Right renal pelvis (tissue), 4 donors: ENCODE measurements around the gene KLHL25. TPM values are rescaled to one million over a fixed set of nuclear protein-coding genes. Genes with fewer than 3 reads are reported as not detected.

Experiments
- DNase-seq, 4 donors: peaks; one replicate each; pipeline ENCODE4 v3.0.0-alpha.2; 2013; ENCODE audit warnings: low read depth in 4 of 4, low spot score in 3 of 4, missing footprints in 1 of 4
- polyA plus RNA-seq, 4 donors: library from polyadenylated mRNA; unstranded; fragments of 120-200 nt; gene quantifications; one replicate each; pipeline ENCODE4 v1.2.1, GENCODE V29; 2013; ENCODE audit not compliant: insufficient read length in 4 of 4

The KLHL25 gene
- polyA plus RNA-seq, 4 donors, result 10.2 to 14.8 (median 10.4) TPM

- no peak for DNase-seq
Observed at GRCh38 chr15:85750319-85751290, 44.1 kb downstream of the KLHL25 start.

DNA sequence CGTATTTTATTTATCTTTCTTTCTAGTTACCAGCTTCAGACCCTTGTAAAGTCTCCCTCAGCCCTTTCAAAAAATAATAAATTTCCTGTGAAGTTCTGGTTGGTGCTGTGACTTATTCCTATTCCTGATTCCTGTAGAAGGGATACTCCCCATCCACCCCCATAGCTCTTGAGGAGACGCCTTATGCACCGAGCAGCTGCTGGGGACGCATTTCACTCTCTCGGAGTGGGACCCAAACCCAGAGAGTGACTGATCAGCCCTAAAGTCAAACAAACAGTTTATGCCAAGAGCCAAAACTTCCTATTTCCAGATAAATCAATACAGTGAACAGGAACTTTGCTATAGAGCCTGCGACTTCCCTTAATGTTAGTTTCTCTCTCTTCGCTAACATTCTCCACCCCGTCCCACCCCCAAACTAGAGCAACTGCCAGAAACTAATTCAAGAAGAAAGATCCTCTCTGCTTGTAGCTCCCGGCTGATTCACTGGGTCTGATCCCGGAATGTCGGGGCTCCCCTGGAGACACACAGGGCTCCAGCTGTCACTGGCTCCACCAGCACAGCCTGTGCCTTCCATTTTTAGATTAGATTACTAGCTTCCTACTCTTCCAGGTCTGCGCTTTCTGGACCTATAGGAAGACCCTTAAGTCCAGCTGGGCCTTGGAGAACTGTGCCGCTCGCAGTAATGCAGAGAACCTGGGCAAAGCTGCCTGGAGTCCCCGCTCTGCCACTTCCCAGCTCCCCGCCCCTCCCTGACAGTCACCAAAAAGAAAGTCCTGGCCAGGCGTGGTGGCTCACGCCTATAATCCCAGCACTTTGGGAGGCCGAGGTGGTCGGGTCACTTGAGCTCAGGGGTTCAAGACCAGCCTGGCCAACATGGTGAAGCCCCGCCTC, 45.2 kb downstream of the KLHL25 start:
- no peak for DNase-seq

DNA sequence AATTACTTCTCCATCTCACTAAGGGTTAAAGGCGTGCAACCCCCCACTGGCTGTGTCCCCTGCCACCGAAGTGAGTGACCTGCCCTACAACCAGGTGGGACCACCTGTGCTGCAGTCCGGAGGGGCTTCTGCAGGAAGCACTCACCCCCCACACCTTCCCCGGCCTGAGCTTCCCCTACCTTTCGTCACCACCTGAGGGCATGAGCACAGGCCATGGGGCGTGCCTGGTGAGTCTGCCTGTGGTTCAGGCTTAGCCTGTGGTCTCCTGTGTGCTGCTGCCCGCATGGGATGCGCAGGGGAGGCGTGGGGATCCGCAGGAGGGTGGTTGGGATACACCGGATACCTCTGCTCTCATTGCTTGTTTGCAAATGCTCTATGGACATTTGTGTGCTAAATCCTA, 46.0 kb downstream of the KLHL25 start:
- no peak for DNase-seq

DNA sequence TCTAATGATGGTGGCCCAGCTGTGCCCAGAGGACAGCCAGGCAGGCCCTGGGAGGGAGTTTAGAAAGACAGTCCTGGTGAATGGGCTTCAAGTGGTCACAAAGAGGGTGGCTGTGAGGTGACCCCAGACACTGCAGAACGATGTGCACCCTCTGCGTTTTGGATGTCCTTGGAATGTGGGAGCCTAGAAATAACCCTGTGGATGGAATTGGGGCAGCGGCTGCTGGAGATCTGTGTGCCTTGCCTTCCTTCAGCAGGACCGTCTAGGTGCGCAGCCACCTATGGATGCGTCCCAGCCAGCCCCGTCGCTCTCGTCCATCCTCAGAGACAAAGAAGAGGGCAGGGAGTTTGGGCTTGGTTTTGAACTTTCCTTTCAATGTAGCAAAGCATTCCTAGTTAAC, 46.5 kb downstream of the KLHL25 start:
- DNase-seq, result no peak

DNA sequence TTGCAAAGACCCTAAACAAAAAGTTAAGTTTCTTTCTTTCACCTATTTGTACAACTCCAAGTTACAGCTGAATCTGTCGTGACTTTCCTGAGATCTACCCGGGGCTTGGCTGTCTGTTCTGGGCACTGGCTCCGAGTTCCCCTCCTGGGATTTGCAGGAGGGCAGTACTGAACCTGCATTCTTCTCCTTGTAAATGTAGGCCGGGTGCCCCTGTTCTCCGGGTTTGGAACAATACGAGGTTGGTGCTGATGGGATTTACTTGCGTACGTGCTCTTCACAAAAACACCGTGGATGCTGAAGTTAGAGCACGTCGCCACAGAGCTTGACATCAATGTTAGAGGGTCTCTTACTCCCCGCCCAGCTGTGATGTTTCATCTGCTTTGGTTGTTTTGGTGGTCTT, 48.1 kb downstream of the KLHL25 start:
- DNase-seq, result no peak

DNA sequence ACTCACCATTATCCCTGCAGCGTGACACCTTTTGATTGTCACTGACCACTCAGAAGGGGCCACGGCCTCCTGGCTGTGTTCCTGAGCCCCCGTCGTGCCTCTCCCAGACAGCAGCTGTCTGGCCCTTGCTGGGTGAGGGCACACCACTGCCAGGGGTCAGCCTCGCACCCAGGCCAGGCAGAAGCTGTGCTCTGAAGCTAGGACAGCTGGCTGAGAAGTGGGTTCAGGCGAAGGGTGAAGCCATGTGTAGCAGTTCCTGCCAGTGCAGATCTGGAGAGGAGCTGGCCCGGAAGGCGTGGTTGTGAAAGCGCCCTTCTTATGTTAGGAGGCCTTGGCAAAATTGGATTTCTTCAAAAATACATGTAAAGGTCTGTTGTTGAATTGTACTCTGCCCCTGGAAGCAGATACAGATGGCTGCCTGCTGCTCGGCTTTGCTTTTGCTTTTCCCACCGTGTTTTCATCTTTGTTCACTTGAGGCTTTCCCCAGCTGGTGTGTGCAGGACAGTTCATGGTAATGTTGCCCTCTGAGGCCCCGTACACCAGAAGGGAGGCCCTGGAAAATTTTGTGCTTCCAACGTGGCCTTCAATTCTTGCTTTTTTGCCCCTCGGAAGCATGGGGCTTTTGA, 49.1 kb downstream of the KLHL25 start:
- DNase-seq, result no peak

GRCh38 chr15:85745023-85745422, 49.7 kb downstream of the KLHL25 start:
- no peak for DNase-seq

DNA sequence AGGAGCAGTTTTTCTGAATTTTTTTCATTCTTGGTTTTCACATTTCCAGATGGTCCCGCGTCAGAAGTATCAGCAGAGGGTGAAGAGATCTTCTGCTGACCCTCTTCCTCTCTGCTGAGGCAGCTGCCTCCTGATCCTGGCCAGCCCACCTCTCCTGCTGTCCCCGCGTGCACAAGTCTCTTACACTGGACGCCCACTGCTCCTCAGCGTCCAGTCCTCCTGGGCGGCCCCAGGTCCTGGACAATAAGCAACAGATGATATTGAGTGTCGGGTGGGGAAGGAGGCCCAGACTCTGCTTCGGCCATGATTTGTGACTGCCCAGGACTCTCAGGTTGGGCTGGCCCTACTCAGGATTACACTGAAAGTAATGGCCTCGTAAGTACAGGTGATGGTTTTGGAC, 50.1 kb downstream of the KLHL25 start:
- no peak for DNase-seq

- DNase-seq, result no peak
Observed at GRCh38 chr15:85743392-85744055, 51.2 kb downstream of the KLHL25 start.

DNA sequence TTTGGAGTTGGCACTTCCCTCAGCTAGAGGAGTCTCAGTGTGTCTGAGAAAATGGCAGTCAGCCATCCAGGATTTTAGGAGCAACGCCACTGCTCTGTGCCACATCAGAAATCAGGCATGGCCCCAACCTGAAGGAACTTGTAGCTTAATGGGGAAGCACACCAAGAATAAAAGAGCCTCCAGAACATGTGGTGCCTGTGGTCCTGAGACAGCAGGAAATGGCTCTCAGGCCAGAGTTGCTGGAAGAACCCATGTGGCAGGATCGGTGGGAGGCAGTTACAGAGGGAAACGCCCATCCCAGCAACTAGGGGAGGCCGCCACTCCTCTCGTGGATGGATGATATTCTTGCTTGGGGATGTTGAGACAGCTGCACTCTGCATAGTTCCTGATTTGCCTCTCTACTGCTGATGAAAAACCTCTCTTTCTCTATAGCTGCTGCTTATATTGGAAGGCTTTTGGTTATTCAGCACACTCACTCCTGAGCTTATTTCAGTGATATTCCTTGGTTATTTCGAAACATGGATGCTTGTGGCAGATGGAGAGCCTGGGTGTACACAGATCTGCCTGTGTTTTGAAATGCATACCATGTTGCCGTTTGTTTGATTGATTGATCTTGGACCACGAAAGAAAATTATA, 52.4 kb downstream of the KLHL25 start:
- no peak for DNase-seq

DNA sequence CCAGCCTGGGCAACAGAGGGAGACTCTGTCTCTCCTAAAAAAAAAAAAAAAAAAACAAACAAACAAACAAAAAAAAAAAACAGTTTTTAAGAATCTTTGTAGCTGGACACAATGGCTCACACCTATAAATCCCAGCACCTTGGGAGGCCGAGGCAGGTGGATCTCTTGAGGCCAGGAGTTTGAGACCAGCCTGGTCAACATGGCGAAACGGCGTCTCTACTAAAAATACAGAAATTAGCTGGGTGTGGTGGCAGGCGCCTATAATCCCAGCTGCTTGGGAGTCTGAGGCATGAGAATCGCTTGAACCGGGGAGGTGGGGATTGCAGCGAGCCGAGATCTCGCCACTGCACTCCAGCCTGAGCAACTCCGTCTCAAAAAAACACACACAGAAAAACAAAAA, 53.1 kb downstream of the KLHL25 start:
- no peak for DNase-seq

GRCh38 chr15:85741021-85741421, 53.7 kb downstream of the KLHL25 start:
- DNase-seq, result no peak

DNA sequence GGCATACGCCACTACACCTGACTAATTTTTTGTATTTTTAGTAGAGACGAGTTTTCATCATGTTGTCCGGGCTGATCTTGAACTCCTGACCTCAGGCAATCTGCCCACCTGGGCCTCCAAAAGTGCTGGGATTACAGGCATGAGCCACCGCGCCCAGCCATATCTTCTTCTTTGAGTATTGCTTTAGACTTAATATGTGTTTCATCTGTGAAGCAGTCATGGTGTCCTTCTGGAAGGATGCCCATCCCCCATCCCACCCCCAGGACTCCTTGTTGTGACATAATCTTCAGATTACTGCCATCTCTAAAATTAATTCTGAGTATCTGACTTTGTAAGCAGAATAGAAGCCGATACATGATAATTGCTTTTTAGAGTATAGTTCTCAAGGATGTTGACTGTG, 57.7 kb downstream of the KLHL25 start:
- no peak for DNase-seq

DNA sequence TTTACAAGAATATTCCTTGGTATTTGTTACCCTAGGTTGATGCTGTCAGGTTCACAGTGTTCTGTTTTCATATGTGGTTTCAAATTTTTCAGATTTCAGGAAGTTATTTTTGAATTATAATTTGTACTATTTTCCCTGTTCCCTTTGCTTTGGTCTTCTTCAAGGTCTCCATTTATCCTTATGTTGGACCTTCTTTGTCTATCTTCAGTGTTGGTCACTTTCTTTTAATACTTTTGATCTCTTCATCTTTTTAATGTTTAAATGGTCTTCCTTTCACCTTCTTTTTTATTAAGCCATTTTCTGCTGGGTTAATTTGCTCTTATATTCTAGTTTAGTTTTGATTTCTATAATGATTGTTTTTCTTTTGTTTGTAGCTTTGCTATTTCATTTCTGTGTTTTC, 61.3 kb downstream of the KLHL25 start:
- no peak for DNase-seq

DNA sequence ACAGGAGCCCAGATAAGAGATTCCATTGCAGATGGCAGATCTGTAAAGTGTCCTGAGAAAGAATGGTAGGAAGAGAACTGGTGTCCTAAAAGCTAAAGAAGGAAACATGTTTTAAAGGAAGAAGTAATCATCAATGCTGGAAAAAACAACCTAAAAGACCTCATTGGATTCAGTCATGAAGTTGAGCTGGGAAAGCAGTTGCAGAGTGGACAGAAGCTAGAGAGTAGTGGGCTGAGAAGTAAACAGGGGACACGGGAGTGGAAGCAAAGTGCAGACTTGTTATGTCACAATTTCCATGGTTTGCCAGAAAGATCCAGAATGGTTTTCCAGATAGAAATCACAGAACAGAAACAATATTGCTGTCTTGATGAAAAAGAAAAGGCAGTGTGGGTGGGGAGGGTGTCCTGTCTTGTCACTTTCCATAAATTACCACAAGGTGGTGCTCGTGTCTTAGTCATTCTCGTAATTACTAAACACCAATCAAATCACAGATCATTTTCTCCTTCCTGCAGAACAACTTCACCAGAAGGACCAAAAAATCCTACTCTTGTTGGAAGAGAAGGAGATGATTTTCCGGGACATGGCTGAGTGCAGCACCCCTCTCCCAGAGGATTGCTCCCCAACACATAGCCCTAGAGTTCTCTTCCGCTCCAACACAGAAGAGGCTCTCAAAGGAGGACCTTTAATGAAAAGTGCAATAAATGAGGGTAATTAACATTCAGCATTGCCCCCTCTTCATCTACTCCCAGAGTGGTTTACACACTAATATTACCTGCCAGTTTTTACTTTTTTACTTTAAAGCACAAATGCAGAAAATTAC, 64.5 kb downstream of the KLHL25 start:
- DNase-seq, result peak in 1 of 4 donors; percentile 55

DNA sequence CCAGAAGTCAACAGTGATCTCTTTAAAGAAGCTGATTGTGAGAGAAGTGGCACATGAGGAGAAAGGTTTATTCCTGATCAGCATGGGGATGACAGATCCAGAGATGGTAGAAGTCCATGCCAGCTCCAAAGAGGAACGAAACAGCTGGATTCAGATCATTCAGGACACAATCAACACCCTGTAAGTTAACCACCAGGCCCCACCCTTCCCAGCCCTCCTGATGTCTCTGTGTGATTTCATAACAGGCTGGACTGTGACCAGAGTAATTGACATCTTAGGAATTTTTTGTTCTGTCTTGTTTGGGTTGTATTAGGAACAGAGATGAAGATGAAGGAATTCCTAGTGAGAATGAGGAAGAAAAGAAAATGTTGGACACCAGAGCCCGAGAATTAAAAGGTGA, 67.7 kb downstream of the KLHL25 start:
- no peak for DNase-seq

- no peak for DNase-seq
Observed at GRCh38 chr15:85726454-85726853, 68.3 kb downstream of the KLHL25 start.

DNA sequence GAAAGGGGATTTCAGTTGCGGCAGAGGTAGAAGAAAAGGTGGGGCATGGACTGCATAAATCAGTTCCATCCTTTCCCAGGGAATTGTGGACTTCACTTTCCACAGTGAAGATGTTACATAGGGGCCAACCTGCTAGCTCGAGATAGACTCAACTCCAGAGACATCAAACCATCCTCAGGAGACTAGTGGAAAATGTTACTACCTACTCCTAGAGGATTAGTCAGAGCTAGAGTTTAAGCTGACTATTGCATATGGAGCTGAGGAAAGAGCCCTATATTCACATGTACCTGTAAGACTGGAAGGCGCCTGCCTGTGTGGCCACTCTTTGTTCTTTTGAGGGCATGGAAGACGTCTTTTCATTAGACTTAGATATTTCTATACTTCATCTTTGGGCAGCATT, 69.2 kb downstream of the KLHL25 start:
- no peak for DNase-seq

DNA sequence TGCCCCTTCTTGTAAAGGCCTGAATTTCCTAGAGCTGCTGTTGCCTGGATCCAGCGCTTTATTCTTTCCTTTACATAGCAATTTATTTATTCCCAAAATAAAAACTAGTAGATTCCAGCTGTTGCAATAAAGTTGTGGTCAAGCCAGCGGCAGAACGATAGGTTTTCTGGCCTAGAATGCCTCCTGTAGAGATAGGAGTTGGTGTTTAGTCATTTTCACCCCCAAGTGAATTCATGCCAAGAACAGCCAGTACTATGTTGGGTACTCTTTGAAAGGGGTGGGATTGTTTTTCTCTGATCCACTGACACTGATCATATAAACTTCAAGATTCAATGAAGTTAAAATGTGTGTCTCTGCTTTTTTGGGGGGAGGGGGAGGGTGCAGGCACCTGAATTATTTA, 69.7 kb downstream of the KLHL25 start:
- no peak for DNase-seq
